Activated CD8-positive, alpha-beta T cell treated with anti-CD3 and anti-CD28 coated beads, Interleukin-2, amount 10 ng/mL, durations not matched to agents 7 days and 5 days (primary cell): Measurements from ENCODE around the gene NTS. TPM values are rescaled to one million over a fixed set of nuclear protein-coding genes. Genes with fewer than 3 reads are reported as not detected.
A peak's percentile ranks its signal among the peaks of the same experiment; 100 is the strongest.

Experiments used
- ATAC-seq: fragments of 150-1000 bp; cut with Tn5 transposase; one replicate; pipeline ENCODE4 v1.10.0; 2021; ENCODE audit warnings: moderate library complexity
- CTCF ChIA-PET: fragments of 350-600 bp; sonication (Branson Sonifier 250); formaldehyde crosslinking; loops from one replicate; lab custom pipeline; 2021; ENCODE audit warnings: antibody characterized with exemption; lab: Charles Lee
- POLR2A ChIA-PET: fragments of 350-600 bp; sonication (Branson Sonifier 250); formaldehyde crosslinking; loops from one replicate; lab custom pipeline; 2021; ENCODE audit warnings: antibody characterized with exemption; lab: Charles Lee
- DNase-seq: peaks from one replicate; pipeline ENCODE4 v3.0.0-alpha.2; 2020
- H3K27ac Mint-ChIP-seq: one replicate; pipeline ENCODE4 v1.8.0; 2021; ENCODE audit warnings: mild to moderate bottlenecking, mixed read lengths
- H3K27me3 Mint-ChIP-seq: one replicate; pipeline ENCODE4 v1.8.0; 2021; ENCODE audit warnings: low read depth, mixed read lengths
- H3K36me3 Mint-ChIP-seq: one replicate; pipeline ENCODE4 v1.8.0; 2021; ENCODE audit warnings: low read depth, mixed read lengths
- H3K4me1 Mint-ChIP-seq: one replicate; pipeline ENCODE4 v1.8.0; 2021; ENCODE audit warnings: low read depth, mixed read lengths
- H3K4me3 Mint-ChIP-seq: one replicate; pipeline ENCODE4 v1.8.0; 2021; ENCODE audit warnings: mild to moderate bottlenecking, mixed read lengths
- H3K9me3 Mint-ChIP-seq: one replicate; pipeline ENCODE4 v1.8.0; 2022; ENCODE audit warnings: mixed read lengths; ENCODE audit not compliant: insufficient read depth
- total RNA-seq, 2 experiments: library from RNA; stranded (reverse); gene quantifications; one replicate each; pipeline ENCODE4 v1.2.3, GENCODE V29; 2021

Gene NTS
- total RNA-seq, 2 experiments from 2014 or later: not detected

GRCh38 chr12:85855305-85855704 is 18.8 kb upstream of the NTS start:
- ATAC-seq (no peak), DNase-seq (no peak)
- Mint-ChIP-seq H3K9me3 (no peaks in the 10 kb centered on the region), H3K27ac (no peak overlapping the region), H3K4me1 (no peaks in the 10 kb centered on the region), H3K4me3 (no peak overlapping the region), H3K27me3 (no peaks in the 10 kb centered on the region), H3K36me3 (no peaks in the 10 kb centered on the region)
- POLR2A ChIA-PET: no interaction called here
- CTCF ChIA-PET: interaction anchor here (1.6 kb wide), 1 partner anchor 14 kb away, joined by 4 read pairs; no protein-coding TSS in a partner anchor

- Mint-ChIP-seq H3K9me3 (no peaks in the 10 kb centered on the region), H3K4me3 (no peak overlapping the region), H3K4me1 (no peaks in the 10 kb centered on the region), H3K36me3 (no peaks in the 10 kb centered on the region), H3K27me3 (no peaks in the 10 kb centered on the region), H3K27ac (no peak overlapping the region)
- CTCF ChIA-PET: no interaction called here
- ATAC-seq (no peak), DNase-seq (no peak)
- POLR2A ChIA-PET: no interaction called here
These were observed 17.1 kb upstream of the NTS start for GRCh38 chr12:85856966-85857365.

GRCh38 chr12:85865890-85866289 is 8.2 kb upstream of the NTS start:
- H3K4me1 Mint-ChIP-seq: no peaks in the 10 kb centered on the region
- no peak for DNase-seq
- H3K9me3 Mint-ChIP-seq: no peaks in the 10 kb centered on the region
- H3K36me3 Mint-ChIP-seq: no peaks in the 10 kb centered on the region
- no peaks in the 10 kb centered on the region for H3K27me3 Mint-ChIP-seq
- no peak overlapping the region for H3K4me3 Mint-ChIP-seq
- no peak for ATAC-seq
- H3K27ac Mint-ChIP-seq: no peak overlapping the region
- CTCF ChIA-PET: no interaction called here
- POLR2A ChIA-PET: no interaction called here

- DNase-seq: peak; percentile 34
- Mint-ChIP-seq H3K9me3 (no peaks in the 10 kb centered on the region), H3K27me3 (no peaks in the 10 kb centered on the region), H3K4me3 (no peak overlapping the region), H3K27ac (no peak overlapping the region), H3K36me3 (no peaks in the 10 kb centered on the region), H3K4me1 (no peaks in the 10 kb centered on the region)
- ChIA-PET CTCF (interaction anchor here (0.6 to 2.8 kb wide), 15 partner anchors 11 to 447 kb away, joined by 3 to 16 read pairs (median 4); no protein-coding TSS in a partner anchor), POLR2A (no interaction called here)
- peak; percentile 69 for ATAC-seq
These were observed 6.9 kb upstream of the NTS start for GRCh38 chr12:85866986-85867776.

GRCh38 chr12:85872497-85873091 is 1.5 kb upstream of the NTS start:
- Mint-ChIP-seq H3K27me3 (no peaks in the 10 kb centered on the region), H3K4me1 (no peaks in the 10 kb centered on the region), H3K9me3 (no peaks in the 10 kb centered on the region), H3K36me3 (no peaks in the 10 kb centered on the region), H3K4me3 (no peak overlapping the region), H3K27ac (no peak overlapping the region)
- POLR2A ChIA-PET: no interaction called here
- ATAC-seq (no peak), DNase-seq (no peak)
- CTCF ChIA-PET: interaction anchor here (2.3 kb wide), 1 partner anchor 404 kb away, joined by 9 read pairs; no protein-coding TSS in a partner anchor

GRCh38 chr12:85877459-85877858 is 3.4 kb downstream of the NTS start:
- ChIA-PET CTCF (no interaction called here), POLR2A (no interaction called here)
- Mint-ChIP-seq H3K27ac (no peak overlapping the region), H3K4me1 (no peaks in the 10 kb centered on the region), H3K36me3 (no peaks in the 10 kb centered on the region), H3K9me3 (no peaks in the 10 kb centered on the region), H3K27me3 (no peaks in the 10 kb centered on the region), H3K4me3 (no peak overlapping the region)
- DNase-seq (no peak), ATAC-seq (no peak)

GRCh38 chr12:85883763-85884162 is 9.7 kb downstream of the NTS start:
- no peak for ATAC-seq

GRCh38 chr12:85894653-85895052 is 20.6 kb downstream of the NTS start:
- no peak overlapping the region for H3K4me3 Mint-ChIP-seq
- no peaks in the 10 kb centered on the region for H3K36me3 Mint-ChIP-seq
- H3K4me1 Mint-ChIP-seq: no peaks in the 10 kb centered on the region
- no peaks in the 10 kb centered on the region for H3K27me3 Mint-ChIP-seq
- no peaks in the 10 kb centered on the region for H3K9me3 Mint-ChIP-seq
- no peak for ATAC-seq
- no peak for DNase-seq
- ChIA-PET CTCF (no interaction called here), POLR2A (no interaction called here)
- no peak overlapping the region for H3K27ac Mint-ChIP-seq

More at GRCh38 chr12:85883763-85884162, 9.7 kb downstream of the NTS start:
- ChIA-PET CTCF (interaction anchor here (2.7 kb wide), 1 partner anchor 17 kb away, joined by 7 read pairs; no protein-coding TSS in a partner anchor), POLR2A (interaction anchor here (0.6 kb wide), 1 partner anchor 162 kb away, joined by 3 read pairs; no protein-coding TSS in a partner anchor)
- no peak overlapping the region for H3K27ac Mint-ChIP-seq
- no peaks in the 10 kb centered on the region for H3K36me3 Mint-ChIP-seq
- H3K4me3 Mint-ChIP-seq: no peak overlapping the region
- H3K4me1 Mint-ChIP-seq: no peaks in the 10 kb centered on the region
- no peaks in the 10 kb centered on the region for H3K9me3 Mint-ChIP-seq
- no peaks in the 10 kb centered on the region for H3K27me3 Mint-ChIP-seq
- no peak for DNase-seq

- DNase-seq: no peak
- H3K36me3 Mint-ChIP-seq: no peaks in the 10 kb centered on the region
- no peak for ATAC-seq
- H3K27ac Mint-ChIP-seq: no peak overlapping the region
- H3K27me3 Mint-ChIP-seq: no peaks in the 10 kb centered on the region
- ChIA-PET POLR2A (no interaction called here), CTCF (interaction anchor here (1.7 kb wide), 1 partner anchor 452 kb away, joined by 3 read pairs; no protein-coding TSS in a partner anchor)
- no peak overlapping the region for H3K4me3 Mint-ChIP-seq
- H3K4me1 Mint-ChIP-seq: no peaks in the 10 kb centered on the region
- H3K9me3 Mint-ChIP-seq: no peaks in the 10 kb centered on the region
These were observed 46.3 kb downstream of the NTS start for GRCh38 chr12:85920324-85920947.

- no peaks in the 10 kb centered on the region for H3K36me3 Mint-ChIP-seq
- no peaks in the 10 kb centered on the region for H3K9me3 Mint-ChIP-seq
- H3K4me3 Mint-ChIP-seq: no peak overlapping the region
- ChIA-PET CTCF (no interaction called here), POLR2A (no interaction called here)
- no peak overlapping the region for H3K27ac Mint-ChIP-seq
- ATAC-seq: no peak
- no peaks in the 10 kb centered on the region for H3K27me3 Mint-ChIP-seq
- no peak for DNase-seq
- H3K4me1 Mint-ChIP-seq: no peaks in the 10 kb centered on the region
These were observed 49.8 kb downstream of the NTS start for GRCh38 chr12:85923767-85924331.

GRCh38 chr12:85927166-85927565 is 53.1 kb downstream of the NTS start:
- H3K4me1 Mint-ChIP-seq: no peaks in the 10 kb centered on the region
- ATAC-seq: no peak
- H3K27me3 Mint-ChIP-seq: no peaks in the 10 kb centered on the region

More at GRCh38 chr12:85927166-85927565, 53.1 kb downstream of the NTS start:
- DNase-seq: no peak
- H3K27ac Mint-ChIP-seq: no peak overlapping the region
- no peak overlapping the region for H3K4me3 Mint-ChIP-seq
- no peaks in the 10 kb centered on the region for H3K9me3 Mint-ChIP-seq
- POLR2A ChIA-PET: no interaction called here
- CTCF ChIA-PET: no interaction called here
- H3K36me3 Mint-ChIP-seq: no peaks in the 10 kb centered on the region
